NCI-H2196 (cell line): ENCODE data around the gene ACE2.

ENCODE experiments used
- DNase-seq: peaks from one replicate; lab custom pipeline; 2025; ENCODE audit not compliant: unreplicated experiment; lab: John Stamatoyannopoulos, UW

Gene ACE2

DNA sequence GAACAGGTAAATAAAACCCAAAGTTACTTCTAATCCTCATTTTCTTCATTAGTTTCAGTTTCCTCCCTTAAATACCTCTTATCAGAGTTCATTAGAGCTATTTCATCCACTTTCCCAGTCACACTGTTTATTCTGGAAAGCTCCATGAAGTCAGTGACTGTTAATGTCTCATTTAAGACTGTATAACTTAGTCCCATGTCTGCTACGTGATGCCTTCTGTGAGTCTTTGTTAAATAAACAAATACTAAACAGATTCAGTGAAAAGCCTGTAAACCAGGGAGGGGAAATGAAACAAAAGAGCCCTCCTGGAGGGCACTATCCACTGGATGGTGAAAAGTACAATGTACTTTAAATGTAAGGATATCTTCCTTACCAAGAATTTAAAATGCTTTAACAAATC, 24.7 kb downstream of the ACE2 start:
- no peak for DNase-seq

GRCh38 chrX:15574017-15574416, 26.7 kb downstream of the ACE2 start:
- no peak for DNase-seq

- DNase-seq = no peak
Measured at GRCh38 chrX:15570145-15570544, 30.6 kb downstream of the ACE2 start.

- peak; percentile 0 for DNase-seq
Measured at GRCh38 chrX:15567886-15568616, 32.7 kb downstream of the ACE2 start.

GRCh38 chrX:15567267-15567666, 33.5 kb downstream of the ACE2 start:
- DNase-seq = no peak

DNA sequence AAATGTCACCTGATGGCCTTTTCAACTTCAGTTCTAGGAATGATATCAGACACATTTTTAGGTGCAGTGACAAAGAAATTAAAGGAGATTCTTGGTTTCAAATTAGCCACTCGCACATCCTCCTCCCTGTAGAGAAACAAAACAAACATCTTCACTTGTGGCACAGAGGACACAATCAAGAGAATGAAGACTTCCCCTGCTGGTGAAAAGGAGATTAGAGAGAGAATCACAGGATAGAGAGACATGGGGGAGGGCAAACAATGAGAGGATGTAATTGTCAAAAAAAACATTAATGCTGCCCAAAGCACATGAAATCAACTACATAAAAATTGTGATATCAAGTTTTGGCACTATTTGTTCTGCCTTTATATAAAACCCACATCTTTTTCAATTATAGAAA, 34.5 kb downstream of the ACE2 start:
- no peak for DNase-seq

GRCh38 chrX:15564981-15565579, 35.7 kb downstream of the ACE2 start:
- DNase-seq = peak; percentile 52

- DNase-seq = no peak
Measured at GRCh38 chrX:15563056-15563455, 37.7 kb downstream of the ACE2 start.

GRCh38 chrX:15560924-15561323, 39.8 kb downstream of the ACE2 start:
- DNase-seq = no peak

DNA sequence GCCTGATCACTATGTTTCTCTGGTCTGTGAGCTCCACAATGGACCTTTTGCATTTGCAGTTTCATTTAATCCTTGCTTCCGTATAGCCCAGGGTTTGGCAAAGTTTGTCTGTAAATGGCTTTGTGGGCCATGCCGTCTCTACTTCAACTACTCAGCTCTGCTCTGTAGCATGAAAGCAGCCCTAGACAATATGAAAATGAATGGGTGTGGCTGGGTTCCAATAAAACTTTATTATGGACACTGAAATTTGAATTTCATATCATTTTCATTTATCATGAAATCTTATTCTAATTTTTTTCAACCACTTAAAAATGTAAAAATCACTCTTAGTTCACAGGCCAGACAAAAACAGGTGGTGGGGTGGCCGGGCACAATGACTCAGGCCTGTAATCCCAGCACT, 41.5 kb downstream of the ACE2 start:
- DNase-seq = no peak

GRCh38 chrX:15549189-15550012, 51.4 kb downstream of the ACE2 start:
- DNase-seq = no peak

- DNase-seq = no peak
Measured at GRCh38 chrX:15547356-15547755, 53.4 kb downstream of the ACE2 start.

GRCh38 chrX:15546745-15547144, 54.0 kb downstream of the ACE2 start:
- no peak for DNase-seq

DNA sequence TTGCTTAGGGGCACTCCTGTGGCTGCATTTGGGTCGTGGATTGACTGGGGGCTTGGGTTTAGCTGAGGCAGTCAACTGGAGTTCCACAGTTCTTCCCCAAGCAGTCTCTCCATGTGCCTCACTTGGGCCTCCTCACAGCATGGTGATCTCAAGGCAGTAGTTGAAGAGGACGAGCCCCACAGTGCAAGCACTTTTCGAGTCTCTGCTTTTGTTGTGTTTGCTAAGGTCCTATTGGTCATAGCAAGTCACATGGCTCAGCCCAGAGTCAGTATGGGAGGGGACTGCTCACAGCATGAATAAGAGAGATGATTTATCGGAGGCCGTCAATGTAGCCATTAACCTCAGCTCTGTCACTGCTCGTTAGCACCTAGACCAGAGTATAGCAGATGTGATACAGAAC, 70.4 kb downstream of the ACE2 start:
- no peak for DNase-seq

- no peak for DNase-seq
Measured at GRCh38 chrX:15529165-15529564, 71.6 kb downstream of the ACE2 start.

GRCh38 chrX:15525664-15526416, 74.9 kb downstream of the ACE2 start:
- peak; percentile 7 for DNase-seq

DNA sequence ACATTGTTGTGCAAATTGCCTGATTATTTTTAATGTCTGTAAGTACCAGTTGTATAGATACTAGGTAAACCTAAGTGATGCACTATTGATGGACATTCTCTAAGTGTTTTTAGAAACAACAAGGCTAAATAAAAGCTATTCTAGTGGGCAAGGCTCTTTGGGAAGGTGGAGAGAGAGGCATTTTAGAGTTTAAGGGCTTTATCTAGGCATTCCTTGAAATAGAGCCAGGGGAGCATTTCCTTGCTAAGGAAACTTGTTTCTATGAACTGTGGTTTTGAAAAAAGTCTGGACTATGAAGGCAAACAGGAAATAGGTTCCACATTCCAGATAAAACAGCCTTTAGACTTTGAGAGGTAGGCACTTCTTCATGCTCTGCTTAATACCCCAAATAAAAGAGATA, 76.3 kb downstream of the ACE2 start:
- DNase-seq = peak; percentile 2

- no peak for DNase-seq
Measured at GRCh38 chrX:15523088-15523487, 77.7 kb downstream of the ACE2 start.

DNA sequence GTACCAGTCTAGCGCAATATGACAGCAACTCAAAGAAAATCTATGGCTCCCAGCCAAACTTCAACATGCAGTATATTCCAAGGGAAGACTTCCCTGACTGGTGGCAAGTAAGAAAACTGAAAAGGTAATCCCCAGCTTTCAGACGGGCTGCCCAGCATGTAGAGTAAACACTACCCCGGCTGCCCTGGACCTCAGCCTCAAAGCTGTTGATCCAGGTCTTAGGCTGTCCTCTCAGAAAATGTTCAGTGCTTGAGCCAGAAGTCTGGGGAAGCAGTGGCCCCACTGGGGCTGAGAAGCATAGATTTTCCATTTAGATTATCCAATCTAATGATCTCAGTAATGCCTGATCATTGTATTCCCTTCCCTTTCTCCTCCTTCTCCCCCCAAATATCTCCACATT, 78.3 kb downstream of the ACE2 start:
- no peak for DNase-seq

GRCh38 chrX:15515931-15516330, 84.8 kb downstream of the ACE2 start:
- no peak for DNase-seq

GRCh38 chrX:15514279-15514678, 86.5 kb downstream of the ACE2 start:
- DNase-seq = no peak
